HG03558 (cell line): ENCODE measurements around the gene CBR3.
A peak's percentile ranks its signal among the peaks of the same experiment; 100 is the strongest.
"Not testable (repeated sequence)": the region's sequence is repeated elsewhere in the genome, so short reads cannot be mapped to it uniquely, and the experiment has no call there.

Experiments
- ATAC-seq: cut with Tn5 transposase; IDR thresholded peaks from one replicate; pipeline ENCODE4 v1.9.1; 2021; ENCODE audit warnings: moderate number of reproducible peaks; ENCODE audit not compliant: unreplicated experiment; ENCODE audit errors: extremely low read depth

Gene CBR3

DNA sequence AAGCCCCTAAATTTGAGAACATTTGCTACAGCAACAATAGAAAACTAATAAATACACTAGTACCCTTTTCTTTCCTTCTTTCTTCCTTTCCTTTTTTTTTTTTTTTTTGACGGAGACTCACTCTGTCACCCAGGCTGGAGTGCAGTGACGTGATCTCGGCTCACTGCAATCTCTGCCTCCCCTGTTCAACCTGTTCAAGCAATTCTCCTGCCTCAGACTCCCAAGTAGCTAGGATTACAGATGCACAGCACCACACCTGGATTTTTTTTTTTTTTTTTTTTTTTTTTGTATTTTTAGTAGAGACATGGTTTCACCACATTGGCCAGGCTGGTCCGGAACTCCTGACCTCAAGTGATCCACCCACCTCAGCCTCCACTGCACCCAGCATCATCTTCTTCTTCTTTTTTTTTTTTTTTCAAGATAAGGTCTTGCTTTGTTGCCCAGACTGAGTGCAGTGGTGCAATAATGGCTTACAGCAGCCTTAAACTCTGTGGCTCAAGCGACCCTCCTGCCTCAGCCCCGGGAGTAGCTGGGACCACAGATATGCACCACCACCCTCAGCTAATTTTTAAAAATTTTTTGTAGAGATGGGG is 19.6 kb upstream of the CBR3 start:
- no peak for ATAC-seq

- ATAC-seq: no peak
Observed at GRCh38 chr21:36117286-36117741, 17.6 kb upstream of the CBR3 start.

DNA sequence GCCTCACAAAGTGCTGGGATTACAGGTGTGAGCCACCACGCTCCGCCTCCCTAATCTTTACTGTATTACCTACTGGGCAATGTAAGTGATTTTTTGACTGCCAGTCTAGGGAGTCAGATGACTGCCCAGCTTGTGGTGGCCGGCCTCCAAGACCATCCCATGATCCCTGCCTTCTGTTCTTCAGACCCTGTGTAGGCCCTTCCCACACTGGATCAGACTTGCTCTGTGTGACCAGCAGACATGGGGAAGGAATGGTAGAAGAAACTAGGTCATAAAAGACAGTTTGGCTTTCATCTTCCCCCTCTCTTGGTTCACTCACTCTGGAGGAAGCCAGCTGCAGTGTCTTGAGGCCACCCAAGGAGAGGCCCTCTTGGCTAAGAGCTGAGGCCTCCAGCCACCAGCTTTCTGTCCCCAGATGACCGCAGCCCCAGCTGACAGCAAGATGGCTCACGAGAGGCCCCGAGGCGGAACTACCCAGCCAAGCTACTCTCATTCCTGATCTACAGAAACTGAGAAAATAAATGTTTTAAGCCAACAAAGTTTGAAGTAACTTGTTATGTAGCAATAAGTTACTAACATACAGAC is 14.5 kb upstream of the CBR3 start:
- no peak for ATAC-seq

- ATAC-seq: no peak
Observed at GRCh38 chr21:36122977-36123376, 11.9 kb upstream of the CBR3 start.

DNA sequence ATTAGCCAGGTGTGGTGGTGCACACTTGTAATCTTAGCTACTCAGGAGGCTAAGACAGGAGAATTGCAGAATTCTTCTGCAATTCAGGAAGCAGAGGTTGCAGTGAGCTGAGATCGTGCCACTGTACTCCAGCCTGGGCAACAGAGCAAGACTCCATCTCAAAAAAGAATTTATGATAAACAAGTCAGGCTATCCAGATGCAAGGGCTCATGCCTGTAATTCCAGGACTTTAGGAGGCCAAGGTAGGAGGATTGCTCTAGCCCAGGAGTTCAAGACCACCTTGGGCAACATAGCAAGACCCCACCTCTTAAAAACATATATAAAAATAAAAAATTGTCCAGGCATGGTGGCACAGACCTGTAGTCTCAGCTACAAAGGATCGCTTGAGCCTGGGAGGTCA is 10.5 kb upstream of the CBR3 start:
- ATAC-seq: no peak

GRCh38 chr21:36125512-36126207 is 9.2 kb upstream of the CBR3 start:
- ATAC-seq: no peak

GRCh38 chr21:36126208-36126565 is 8.7 kb upstream of the CBR3 start:
- ATAC-seq: no peak

GRCh38 chr21:36126621-36127110 is 8.2 kb upstream of the CBR3 start:
- no peak for ATAC-seq

DNA sequence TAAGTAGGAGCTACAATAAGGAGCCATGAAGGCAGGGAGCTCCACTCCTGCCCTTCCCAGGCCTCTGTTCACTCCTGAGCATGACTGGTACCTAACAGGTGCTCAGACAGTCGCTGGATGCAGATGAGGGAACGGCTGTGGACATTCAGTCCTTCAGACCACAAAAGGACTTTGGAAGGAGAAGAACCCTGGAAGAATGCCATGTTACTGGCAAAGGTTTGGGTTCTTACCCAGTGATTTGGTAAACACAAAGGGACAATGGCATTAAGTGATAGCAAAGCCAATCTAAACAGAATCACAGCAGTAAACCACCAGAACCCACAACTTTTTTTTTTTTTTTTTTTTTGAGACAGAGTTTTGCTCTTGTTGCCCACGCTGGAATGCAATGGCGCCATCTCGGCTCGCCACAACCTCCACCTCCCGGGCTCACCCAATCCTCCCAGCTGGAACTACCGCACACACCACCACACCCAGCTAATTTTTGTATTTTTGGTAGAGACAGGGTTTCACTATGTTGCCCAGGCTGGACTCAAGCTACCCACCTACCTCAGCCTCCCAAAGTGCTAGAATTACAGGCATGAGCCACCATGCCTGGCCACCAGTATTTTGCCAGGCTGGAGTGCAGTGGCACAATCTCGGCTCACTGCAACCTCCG is 7.5 kb upstream of the CBR3 start:
- no peak for ATAC-seq

- no peak for ATAC-seq
Observed at GRCh38 chr21:36127977-36128376, 6.9 kb upstream of the CBR3 start.

- no peak for ATAC-seq
Observed at GRCh38 chr21:36129219-36129618, 5.7 kb upstream of the CBR3 start.

GRCh38 chr21:36130414-36130762 is 4.5 kb upstream of the CBR3 start:
- ATAC-seq: not testable (repeated sequence)

GRCh38 chr21:36130839-36131238 is 4.0 kb upstream of the CBR3 start:
- ATAC-seq: not testable (repeated sequence)

GRCh38 chr21:36132696-36133095 is 2.2 kb upstream of the CBR3 start:
- no peak for ATAC-seq

GRCh38 chr21:36135391-36136102 is 668 bp downstream of the CBR3 start:
- ATAC-seq: no peak

DNA sequence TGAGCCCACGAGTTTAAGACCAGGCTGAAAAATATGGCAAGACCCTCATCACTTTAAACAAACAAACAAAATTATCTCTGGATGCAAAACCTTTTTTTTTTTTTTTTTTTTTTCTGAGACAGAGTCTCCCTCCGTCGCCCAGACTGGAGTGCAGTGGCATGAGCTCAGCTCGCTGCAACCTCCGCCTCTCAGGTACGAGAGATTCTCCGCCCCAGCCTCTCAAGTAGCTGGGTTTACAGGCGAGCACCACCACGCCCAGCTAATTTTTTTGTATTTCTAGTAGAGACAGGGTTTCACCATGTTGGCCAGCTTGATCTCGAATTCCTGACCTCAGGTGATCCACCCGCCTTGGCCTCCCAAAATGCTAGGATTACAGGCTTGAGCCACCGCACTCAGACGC is 4.9 kb downstream of the CBR3 start:
- not testable (repeated sequence) for ATAC-seq

- peak; percentile 80 for ATAC-seq
Observed at GRCh38 chr21:36141513-36141925, 6.6 kb downstream of the CBR3 start.

DNA sequence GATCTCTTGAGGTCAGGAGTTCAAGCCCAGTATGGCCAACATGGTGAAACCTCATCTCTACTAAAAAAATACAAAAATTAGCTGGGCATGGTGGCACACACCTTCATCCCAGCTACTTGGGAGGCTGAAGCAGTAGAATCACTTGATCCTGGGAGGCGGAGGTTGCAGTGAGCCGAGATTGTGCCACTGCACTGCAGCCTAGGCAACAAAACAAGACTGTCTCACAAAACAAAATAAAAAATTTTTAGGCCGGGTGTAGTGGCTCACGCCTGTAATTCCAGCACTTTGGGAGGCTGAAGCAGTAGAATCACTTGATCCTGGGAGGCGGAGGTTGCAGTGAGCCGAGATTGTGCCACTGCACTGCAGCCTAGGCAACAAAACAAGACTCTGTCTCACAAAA is 9.4 kb downstream of the CBR3 start:
- ATAC-seq: not testable (repeated sequence)

GRCh38 chr21:36145259-36145658 is 10.4 kb downstream of the CBR3 start:
- no peak for ATAC-seq

DNA sequence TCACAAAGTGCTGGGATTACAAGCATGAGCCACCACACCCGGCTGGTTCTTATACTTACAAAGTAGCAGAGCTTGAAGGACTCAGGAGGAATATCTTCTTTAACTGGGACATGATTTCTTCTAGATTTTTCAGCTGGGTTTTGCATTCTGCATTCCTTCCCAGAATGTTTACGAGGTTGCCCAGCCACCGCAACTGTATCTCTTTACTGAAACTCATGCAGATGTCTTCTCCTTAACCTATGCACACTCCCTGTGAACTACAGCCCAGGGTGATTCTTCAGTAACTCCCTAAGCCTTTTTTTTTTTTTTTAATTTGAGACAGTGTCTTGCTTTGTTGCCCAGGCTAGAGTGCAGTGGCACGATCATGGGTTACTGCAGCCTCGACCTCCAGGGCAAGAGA is 13.0 kb downstream of the CBR3 start:
- no peak for ATAC-seq

GRCh38 chr21:36148886-36149285 is 14.0 kb downstream of the CBR3 start:
- no peak for ATAC-seq
